Liver (tissue), 3 donors: ENCODE measurements around the gene GATC.

Experiments used
- GABPA ChIP-seq, 2 donors: IDR thresholded peaks in 1 of 2; conservative IDR thresholded peaks in 1 of 2; 2 replicates each; pipeline ENCODE4 v1.6.1; 2016; ENCODE audit warnings: antibody characterized with exemption in 2 of 2, mild to moderate bottlenecking in 1 of 2, moderate library complexity in 1 of 2
- NR2F2 ChIP-seq: IDR thresholded peaks from 2 replicates; pipeline ENCODE4 v1.6.1; 2016; ENCODE audit warnings: antibody characterized with exemption
- RAD21 ChIP-seq, 2 donors: IDR thresholded peaks; 2 replicates each; pipeline ENCODE4 v1.6.1; 2016; ENCODE audit warnings: antibody characterized with exemption in 2 of 2, mild to moderate bottlenecking in 2 of 2
- RXRA ChIP-seq, 2 donors: IDR thresholded peaks; 2 replicates each; pipeline ENCODE4 v1.6.1; 2017 to 2018; ENCODE audit warnings: antibody characterized with exemption in 2 of 2, mild to moderate bottlenecking in 1 of 2
- TAF1 ChIP-seq: conservative IDR thresholded peaks from 2 replicates; pipeline ENCODE4 v1.6.1; 2016; ENCODE audit warnings: antibody characterized with exemption, mild to moderate bottlenecking
- TF ChIP-seq, protein P1 (sequence below): fragments of 150-350 bp; IDR thresholded peaks from 2 replicates; pipeline ENCODE4 v1.5.1; 2017; ENCODE audit warnings: improper control_type of control experiment, low read depth, low read length; ENCODE audit not compliant: missing input control
- TF ChIP-seq, protein P2 (sequence below): IDR thresholded peaks from 2 replicates; pipeline ENCODE4 v1.6.1; 2016; ENCODE audit warnings: antibody characterized with exemption, mild to moderate bottlenecking
- TF ChIP-seq, protein P3 (sequence below): IDR thresholded peaks from 2 replicates; pipeline ENCODE4 v1.6.1; 2016; ENCODE audit warnings: antibody characterized with exemption
- donor health status: healthy.
- donor health status: healthy.

GRCh38 chr12:120463712-120464111 is 17.5 kb downstream of the GATC start:
- TF ChIP-seq, protein P1, sequence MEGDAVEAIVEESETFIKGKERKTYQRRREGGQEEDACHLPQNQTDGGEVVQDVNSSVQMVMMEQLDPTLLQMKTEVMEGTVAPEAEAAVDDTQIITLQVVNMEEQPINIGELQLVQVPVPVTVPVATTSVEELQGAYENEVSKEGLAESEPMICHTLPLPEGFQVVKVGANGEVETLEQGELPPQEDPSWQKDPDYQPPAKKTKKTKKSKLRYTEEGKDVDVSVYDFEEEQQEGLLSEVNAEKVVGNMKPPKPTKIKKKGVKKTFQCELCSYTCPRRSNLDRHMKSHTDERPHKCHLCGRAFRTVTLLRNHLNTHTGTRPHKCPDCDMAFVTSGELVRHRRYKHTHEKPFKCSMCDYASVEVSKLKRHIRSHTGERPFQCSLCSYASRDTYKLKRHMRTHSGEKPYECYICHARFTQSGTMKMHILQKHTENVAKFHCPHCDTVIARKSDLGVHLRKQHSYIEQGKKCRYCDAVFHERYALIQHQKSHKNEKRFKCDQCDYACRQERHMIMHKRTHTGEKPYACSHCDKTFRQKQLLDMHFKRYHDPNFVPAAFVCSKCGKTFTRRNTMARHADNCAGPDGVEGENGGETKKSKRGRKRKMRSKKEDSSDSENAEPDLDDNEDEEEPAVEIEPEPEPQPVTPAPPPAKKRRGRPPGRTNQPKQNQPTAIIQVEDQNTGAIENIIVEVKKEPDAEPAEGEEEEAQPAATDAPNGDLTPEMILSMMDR = no peak
- TF ChIP-seq TAF1 = no peak
- no peak for TF ChIP-seq RXRA (IDR thresholded peaks at IDR 0.05)
- TF ChIP-seq NR2F2 = no peak
- TF ChIP-seq GABPA (IDR thresholded peaks at IDR 0.05 in 1 of 2, conservative IDR thresholded peaks at IDR 0.05 in 1 of 2) = no peak
- TF ChIP-seq, protein P2, sequence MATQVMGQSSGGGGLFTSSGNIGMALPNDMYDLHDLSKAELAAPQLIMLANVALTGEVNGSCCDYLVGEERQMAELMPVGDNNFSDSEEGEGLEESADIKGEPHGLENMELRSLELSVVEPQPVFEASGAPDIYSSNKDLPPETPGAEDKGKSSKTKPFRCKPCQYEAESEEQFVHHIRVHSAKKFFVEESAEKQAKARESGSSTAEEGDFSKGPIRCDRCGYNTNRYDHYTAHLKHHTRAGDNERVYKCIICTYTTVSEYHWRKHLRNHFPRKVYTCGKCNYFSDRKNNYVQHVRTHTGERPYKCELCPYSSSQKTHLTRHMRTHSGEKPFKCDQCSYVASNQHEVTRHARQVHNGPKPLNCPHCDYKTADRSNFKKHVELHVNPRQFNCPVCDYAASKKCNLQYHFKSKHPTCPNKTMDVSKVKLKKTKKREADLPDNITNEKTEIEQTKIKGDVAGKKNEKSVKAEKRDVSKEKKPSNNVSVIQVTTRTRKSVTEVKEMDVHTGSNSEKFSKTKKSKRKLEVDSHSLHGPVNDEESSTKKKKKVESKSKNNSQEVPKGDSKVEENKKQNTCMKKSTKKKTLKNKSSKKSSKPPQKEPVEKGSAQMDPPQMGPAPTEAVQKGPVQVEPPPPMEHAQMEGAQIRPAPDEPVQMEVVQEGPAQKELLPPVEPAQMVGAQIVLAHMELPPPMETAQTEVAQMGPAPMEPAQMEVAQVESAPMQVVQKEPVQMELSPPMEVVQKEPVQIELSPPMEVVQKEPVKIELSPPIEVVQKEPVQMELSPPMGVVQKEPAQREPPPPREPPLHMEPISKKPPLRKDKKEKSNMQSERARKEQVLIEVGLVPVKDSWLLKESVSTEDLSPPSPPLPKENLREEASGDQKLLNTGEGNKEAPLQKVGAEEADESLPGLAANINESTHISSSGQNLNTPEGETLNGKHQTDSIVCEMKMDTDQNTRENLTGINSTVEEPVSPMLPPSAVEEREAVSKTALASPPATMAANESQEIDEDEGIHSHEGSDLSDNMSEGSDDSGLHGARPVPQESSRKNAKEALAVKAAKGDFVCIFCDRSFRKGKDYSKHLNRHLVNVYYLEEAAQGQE = no peak
- no peak for TF ChIP-seq RAD21 (IDR thresholded peaks at IDR 0.05)
- TF ChIP-seq, protein P3, sequence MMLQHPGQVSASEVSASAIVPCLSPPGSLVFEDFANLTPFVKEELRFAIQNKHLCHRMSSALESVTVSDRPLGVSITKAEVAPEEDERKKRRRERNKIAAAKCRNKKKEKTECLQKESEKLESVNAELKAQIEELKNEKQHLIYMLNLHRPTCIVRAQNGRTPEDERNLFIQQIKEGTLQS = no peak
